NCI-H128 (cell line): ENCODE measurements around the gene PHACTR3.

Source experiments
- DNase-seq: peaks from one replicate; lab custom pipeline; 2025; ENCODE audit not compliant: unreplicated experiment; lab: John Stamatoyannopoulos, UW

PHACTR3 gene

DNA sequence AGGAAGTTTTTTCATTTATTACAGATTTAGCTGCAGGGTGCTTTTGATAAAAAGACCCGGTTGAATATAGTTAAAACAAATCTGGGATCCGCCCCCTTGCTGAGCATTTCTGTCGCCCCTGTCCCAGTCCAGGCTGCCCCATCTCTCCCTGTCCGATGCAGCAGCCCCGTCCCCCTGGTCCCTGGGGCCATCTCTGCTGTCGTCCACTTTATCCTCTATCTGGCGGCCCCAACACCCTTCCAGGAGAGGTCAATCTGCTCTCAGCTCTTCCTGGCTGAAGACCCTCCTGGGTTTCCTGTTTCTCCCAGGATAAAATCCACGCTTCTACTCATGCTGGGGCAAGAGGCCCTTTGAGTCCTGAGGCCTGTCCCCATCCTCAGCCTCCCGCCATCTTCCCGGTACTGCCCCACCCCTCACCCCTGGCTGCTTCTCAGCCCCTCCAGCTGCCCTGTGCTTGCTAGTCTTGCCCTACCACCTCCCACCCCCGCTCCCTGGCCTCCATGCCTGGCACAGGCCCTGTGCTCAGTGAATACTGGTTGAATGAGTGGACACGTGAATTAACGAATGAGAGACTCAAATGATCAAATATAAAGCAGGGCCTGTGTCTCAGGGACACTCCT lies 16.0 kb upstream of the PHACTR3 start:
- DNase-seq, result no peak

DNA sequence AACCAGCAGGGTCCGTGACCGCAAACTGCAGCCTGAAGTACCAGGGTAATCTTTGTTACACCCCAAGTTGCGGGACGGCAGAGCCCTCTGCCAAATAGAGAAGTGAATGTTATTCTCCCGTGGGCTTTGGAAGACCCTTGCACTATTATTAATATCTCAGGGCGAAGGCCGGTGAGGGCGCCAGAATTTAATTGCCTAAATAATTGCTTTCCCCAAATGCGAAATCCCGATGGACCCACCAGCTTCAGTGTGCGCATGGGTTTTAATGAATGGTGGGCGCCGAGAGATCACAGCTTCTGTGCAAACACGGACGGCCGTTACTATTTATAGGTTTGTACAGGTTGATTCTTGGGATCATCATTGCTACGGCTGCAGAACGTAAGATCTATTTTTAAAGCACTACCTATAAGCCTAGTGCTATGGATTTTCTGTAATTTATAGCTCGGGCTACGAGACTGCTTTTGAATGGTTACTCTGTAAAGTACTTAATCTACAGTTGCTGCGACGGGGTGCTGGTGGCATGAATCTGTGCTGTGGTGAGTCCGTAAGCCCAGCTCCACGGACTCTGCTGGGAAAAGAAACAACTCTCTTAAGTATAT lies 15.2 kb upstream of the PHACTR3 start:
- no peak for DNase-seq

DNA sequence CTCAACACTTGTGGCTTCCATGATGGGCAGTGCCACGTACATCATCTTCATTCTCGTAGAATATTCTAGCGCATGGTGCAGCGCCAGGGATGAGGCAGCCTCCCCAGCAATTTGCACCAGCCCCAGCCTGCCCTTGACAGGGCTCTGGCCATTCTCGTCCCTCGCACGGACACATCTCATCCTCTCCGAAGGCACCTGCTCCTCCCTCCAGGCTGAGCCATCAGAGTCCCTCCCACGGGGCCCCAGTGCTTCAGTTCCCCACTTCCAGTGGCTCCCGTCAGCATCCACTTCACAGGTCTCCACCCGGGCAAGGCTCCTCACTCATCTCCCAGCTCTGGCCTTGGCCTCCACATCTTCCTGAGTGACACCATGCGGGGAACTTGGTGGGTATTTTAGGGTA lies 13.3 kb upstream of the PHACTR3 start:
- DNase-seq, result no peak

- DNase-seq, result no peak
Measured at GRCh38 chr20:59596690-59597089, 7.7 kb upstream of the PHACTR3 start.

DNA sequence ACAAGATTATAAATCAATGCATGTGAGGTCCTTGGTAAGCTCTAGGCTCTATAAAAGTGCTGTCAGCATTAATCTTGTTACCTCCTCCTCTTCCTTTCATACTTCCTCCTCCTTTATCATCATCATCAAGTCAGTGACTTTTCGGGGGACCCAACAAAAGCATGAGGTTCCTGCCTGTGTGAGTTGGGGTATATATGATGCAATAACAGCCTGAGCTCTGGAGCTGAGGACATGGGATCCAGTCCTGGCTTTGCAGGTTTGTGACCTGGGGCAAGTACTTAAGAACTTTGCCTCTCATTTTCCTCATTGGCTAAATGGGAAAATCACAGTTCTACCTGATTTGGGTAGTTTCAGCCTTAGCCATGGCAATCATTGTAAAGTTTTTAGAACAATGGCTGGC lies 7.1 kb upstream of the PHACTR3 start:
- no peak for DNase-seq

DNA sequence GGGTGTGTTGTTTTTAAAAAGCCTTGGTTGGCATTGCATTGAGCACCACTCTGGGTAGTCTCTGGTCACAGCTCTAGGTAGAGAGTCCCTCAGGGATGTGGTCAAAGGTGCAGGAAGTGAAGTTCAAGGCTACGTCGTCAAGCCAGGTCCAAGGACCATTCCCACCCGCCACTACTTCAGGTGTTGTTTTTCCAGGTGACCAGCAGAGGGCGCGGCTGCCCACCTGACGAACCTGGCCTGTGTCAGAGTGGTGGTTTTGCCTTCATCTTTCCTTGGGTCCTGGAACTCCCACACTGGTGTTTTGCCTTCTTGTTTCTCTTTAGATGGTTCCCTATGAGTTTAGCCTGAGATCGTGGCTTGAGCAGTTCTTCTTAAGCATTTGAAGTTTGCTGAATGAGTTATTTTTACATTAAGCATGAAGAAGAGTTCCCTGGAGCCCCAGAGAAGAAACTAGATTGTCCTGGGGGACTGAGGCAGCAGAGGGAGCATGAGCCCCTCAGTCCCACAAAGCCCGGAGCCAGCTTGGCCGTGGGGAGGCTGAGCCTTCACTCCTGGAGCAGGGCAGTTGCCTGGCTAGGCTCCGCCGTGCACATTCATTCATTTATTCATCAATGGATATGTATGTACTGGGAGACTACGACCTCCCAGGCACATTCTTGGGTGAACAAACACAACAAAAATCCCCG lies 5.6 kb upstream of the PHACTR3 start:
- no peak for DNase-seq

DNA sequence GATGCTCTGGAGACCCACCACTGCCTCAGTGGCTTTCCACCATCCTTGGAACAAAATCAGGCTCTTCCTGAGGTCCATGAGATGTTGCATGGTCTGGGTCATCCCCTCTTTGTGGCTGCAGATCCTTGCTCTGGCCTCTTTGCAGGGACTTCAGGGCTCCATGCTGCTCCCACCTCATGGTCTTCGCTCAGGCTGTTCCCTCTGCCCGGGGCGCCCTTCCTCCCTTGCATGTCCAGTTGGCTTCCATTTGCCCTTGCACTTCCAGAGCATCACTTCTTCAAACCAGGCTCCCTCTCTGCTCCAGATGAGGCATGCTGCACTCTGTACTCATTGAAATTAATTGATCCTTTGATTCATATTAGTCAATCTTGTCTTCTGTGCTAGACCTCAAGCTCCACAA lies 4.4 kb upstream of the PHACTR3 start:
- no peak for DNase-seq

DNA sequence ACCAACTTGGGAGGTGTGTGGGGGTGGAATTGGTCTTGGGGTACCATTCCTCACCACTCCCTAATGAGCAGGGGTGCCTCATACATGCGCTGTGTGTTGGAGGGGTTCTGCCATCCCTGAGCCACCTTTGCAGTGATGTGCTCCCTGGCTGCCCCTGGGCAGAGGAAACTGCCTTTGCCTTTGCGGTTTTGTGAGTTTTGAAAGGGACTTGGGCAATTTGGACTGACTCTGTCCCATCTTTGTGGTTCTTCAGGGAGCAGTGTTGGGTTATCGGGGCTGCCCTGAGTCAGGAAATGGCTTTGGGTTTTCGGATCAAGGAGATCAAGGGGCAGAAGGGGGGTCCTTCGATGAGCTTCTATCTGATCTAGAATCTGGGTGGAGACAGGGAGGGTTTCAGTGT lies 3.9 kb upstream of the PHACTR3 start:
- DNase-seq, result no peak

GRCh38 chr20:59602546-59603080 lies 1.7 kb upstream of the PHACTR3 start:
- DNase-seq, result no peak

DNA sequence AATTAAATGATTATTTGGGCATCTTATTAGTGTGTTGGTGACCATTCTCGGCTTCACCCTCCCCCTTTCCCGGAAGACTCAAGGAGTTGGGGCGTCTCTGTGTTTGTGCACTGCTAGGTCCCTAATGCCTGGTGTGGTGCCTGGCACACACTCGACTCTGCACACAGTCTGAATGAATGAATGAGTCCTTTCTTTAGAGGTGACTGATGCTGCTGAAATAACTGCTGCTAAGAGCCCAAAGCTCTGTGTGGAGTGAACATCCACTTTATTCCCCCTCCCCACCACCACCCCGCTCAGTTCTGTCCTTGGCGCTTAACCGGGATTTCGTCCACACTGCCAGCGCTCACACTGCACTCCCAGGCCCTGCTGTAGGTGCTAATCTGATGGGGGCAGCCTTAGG lies 1.2 kb upstream of the PHACTR3 start:
- DNase-seq, result no peak

DNA sequence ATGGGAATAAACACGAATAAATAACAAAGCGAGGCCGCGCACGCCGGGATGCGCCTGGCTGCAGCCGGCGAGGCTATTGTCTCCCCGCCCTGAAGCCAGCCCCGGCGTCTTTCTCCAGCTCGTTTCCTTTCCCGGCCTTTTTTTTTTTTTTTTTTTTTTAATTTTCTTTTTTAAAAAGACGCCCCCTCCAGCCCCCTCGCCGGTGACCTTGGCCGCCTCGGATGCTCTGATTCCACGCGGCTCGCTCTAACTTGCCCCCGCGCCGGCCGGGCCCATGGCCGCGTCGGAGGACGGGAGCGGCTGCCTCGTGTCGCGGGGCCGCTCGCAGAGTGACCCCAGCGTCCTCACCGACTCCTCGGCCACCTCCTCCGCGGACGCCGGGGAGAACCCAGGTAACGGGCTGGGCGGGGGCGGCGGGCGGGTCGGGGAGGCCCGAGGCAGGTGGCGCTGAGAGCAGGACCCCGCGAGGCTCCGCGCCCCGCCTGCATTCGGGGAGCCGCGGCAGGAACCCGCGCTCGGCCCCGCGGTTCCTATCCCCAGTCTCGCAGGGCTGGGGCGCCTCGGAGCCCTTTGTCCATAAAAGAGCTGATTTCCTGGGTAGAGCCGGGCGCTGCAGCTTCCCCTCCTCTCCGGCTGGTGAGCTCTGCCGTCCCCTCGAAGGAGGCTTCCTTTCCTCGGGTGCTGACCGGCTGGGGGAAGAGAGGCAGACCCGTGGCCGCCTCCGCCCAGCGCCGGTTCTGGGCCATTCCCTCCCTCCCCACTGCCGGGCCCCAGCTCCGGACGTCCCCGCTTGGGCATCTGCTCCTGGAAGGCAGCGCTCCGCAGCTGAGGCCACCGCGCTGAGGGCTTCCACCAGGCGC lies 631 bp downstream of the PHACTR3 start:
- no peak for DNase-seq

DNA sequence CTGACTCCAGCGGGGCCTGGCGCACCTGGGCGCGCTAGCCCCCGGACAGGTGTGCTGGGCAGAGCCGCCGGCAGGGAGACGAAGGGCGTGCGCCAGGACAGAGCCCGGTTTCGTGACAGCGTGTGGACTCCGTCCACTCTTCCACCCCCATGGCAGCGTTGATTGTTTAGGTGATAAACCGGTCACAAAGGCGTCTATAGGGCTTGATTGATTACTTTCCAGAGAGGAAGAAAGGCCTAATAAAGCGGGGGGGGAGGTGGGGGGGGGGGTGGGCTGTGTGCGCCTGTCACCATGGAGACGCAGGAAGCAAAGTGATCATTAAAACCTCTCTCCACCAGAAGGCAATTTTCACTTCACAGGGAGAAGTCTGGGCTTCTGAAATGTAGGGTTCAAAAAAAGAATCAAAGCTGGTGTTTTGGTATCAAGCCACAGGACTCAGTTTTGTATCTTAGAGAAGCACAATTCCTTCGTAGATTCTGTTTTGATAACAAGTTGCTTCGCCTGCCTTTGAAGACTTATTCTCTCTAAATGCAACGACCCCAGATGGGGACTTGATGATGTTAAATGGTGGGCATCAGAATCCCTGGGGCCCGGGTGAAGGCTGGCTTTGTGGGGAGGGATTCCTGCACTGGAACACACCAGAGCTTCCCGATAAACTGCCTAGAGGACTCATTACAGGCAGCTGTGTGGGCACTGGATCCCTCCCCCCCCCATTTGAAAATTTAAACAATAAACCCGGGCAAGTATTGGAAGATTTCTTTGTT lies 1.4 kb downstream of the PHACTR3 start:
- DNase-seq, result no peak

DNA sequence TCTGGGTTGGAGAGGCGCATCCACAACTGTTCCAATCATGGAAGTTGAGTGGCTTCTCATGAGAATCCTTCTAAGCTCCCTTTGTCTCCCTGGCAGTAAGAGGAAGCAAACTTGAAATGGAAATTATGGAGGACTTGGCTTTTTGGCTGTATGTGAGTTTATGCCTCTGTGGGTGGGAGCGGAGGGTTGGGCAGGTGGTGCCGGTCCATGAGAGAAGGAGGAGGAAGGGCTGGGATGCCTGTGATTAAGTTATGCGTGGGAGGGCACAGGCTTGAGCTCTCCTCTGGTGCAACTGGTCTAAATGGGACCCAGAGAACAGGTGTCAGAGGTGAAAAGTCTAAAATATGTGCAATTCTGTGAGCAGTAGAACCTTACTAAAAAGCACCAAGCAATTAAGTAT lies 2.2 kb downstream of the PHACTR3 start:
- DNase-seq, result no peak

DNA sequence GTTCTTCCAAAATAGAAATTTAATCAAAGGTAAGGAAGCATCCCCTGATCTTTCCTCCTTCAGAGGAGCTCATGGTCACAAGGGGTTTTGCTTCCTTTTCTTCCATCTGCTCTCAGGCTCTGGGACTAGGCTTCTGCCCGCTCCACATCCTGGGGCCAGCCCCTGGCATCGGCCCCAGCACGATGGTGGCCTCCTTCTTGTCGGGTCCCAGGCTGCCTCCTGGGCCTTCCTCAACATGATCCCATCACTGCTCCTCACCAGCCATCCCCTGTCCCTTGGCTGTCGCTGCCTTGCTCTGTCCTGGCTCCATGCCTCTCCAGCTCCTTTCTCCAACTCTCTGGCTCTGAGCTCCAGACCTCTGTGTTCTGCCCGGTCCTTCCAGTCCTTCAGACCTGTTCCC lies 4.1 kb downstream of the PHACTR3 start:
- no peak for DNase-seq

GRCh38 chr20:59608871-59609270 lies 4.5 kb downstream of the PHACTR3 start:
- no peak for DNase-seq

DNA sequence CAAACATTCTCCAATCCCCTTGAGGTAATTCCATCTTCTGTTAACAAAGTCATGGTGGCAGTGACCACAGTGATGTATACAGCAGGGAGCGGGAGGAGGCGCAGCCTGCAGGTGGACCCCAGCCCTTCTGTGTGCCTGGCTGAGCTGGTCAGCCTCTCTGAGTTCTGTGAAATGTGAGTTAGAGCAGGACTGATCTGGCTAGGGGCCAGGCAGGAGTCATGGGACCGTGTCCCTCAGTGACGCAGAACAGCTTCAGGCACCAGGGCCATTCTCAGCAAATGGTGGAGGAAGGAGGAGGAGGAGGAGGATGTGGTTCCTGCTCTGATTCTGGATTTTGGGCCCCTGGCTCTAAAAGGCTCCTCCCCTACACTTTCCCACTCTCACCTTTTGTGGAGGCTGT lies 6.9 kb downstream of the PHACTR3 start:
- DNase-seq, result no peak

- no peak for DNase-seq
Measured at GRCh38 chr20:59613861-59614260, 9.5 kb downstream of the PHACTR3 start.

GRCh38 chr20:59614714-59615113 lies 10.4 kb downstream of the PHACTR3 start:
- DNase-seq, result no peak

DNA sequence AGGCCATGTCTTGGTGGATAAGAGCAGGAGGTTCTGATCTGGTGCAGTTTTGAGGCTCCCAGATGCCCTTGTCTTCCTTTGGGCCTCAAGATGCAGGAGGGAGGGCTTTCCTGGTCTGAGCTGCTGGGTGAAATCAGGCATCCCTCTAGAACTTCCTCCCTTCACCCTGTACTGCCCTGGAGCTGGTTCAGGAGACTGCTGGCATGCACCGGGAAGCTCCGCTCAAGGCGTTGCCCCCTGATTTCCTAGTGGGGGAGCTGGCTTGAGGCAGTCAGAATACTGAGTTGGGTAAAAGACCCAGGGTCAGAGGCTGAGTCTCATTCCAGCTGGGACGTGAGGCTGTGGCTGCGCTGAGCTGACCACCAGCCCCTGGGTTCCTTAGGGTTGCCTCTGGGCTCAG lies 12.0 kb downstream of the PHACTR3 start:
- DNase-seq, result no peak

DNA sequence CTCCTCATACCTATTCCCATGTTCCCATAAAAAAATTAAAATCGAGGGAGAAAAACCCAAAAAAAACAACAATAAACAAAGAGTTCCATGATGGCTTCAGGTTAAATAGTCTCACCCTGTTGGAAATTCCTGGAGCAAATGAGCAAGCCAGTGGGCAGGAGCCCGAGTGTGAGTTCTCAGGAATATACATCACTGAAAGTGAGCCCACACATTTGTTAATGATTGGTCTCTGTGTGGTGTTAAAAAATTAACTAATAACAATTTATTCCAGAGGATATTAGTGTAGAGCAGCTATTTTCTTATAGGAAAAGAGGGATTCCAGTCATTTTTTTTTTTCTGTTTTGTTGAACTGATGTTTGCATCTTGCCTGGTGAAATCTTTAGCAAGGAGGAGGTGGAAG lies 12.9 kb downstream of the PHACTR3 start:
- DNase-seq, result no peak

DNA sequence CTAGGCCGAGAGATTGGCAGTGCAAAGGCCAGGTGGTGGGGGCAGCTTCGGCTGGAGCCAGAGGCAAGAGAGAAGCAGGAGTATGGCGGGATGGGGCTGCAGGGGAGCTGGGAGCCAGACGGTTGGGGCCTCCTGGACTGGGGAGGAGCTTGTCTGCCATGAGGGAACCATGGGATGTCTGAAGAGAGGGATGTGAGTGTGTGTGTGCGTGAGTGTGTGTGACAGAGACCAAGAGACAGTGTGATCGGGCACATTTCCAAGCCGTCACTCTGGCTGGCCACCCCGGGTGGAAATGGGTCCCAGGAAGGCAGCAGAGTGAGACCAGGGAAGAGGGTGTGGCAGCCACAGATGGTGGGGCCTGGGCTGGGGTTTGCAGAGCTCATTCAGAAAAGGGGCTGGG lies 13.8 kb downstream of the PHACTR3 start:
- DNase-seq, result no peak
